Effector memory CD8-positive, alpha-beta T cell (primary cell): ENCODE results near the gene CLEC4G.

ENCODE experiments used
- ATAC-seq: fragments of 150-1000 bp; cut with Tn5 transposase; replicated peaks from 2 replicates; pipeline ENCODE4 v1.10.0; 2021; ENCODE audit warnings: mild to moderate bottlenecking, moderate library complexity
- DNase-seq, 3 experiments: peaks; one replicate each; pipeline ENCODE4 v3.0.0; 2021
- H3K27ac Mint-ChIP-seq, 2 donors: one replicate each; pipeline ENCODE4 v1.8.0; 2022; ENCODE audit warnings: mild to moderate bottlenecking in 2 of 2, mixed read lengths in 2 of 2, moderate library complexity in 2 of 2
- H3K27me3 Mint-ChIP-seq, 2 donors: one replicate each; pipeline ENCODE4 v1.8.0; 2022; ENCODE audit warnings: mixed read lengths in 2 of 2
- H3K36me3 Mint-ChIP-seq: one replicate; pipeline ENCODE4 v1.8.0; 2022; ENCODE audit warnings: mild to moderate bottlenecking, moderate library complexity, mixed read lengths; ENCODE audit not compliant: insufficient read depth
- H3K4me1 Mint-ChIP-seq, 2 donors: one replicate each; pipeline ENCODE4 v1.8.0; 2022; ENCODE audit warnings: low read depth in 2 of 2, mixed read lengths in 2 of 2
- H3K4me3 Mint-ChIP-seq, 2 donors: one replicate each; pipeline ENCODE4 v1.8.0; 2022; ENCODE audit warnings: mild to moderate bottlenecking in 2 of 2, mixed read lengths in 2 of 2, moderate library complexity in 2 of 2
- H3K9me3 Mint-ChIP-seq, 2 donors: one replicate each; pipeline ENCODE4 v1.8.0; 2022; ENCODE audit warnings: mixed read lengths in 2 of 2

The CLEC4G gene

DNA sequence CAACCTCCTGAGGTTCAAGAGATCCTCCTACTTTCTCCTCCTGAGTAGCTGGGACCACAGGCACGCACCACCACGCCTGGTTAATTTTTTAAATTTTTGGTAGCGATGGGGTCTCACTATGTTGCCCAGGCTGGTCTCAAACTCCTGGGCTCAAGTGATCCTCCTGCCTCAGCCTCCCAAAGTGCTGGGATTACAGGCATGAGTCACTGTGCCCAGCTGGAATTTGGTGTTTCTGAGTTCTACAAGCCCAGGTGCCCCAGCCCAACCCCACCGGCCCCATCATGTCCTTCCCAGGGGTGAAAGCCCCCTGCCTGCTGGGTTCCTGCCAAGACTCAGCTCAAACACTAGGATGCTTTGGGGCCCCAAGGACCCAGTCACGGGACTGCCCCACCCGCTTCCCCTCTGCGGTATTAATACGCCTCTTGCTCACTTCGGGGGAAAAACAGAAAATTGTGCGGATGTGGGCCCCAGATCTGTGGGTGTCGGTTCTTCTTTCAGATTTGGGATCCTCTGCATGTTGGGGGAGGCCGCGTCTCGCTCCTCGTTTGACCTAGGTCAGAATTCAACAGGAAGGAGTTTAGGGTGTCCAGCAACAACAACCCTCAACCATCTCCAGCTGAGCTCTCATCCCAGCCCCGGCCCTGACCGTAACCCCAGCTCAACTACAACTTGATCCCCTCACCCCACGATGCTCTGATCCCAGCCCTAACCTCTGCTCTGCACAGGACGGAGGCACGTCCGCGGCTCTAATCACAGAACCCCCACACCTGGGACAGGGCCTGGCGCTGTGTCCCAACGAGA is 26.3 kb downstream of the CLEC4G start:
- H3K27me3 Mint-ChIP-seq = peaks cover 0 to 11% of the 10 kb centered on the region in 2 donors
- ATAC-seq (peak; percentile 96), DNase-seq (peak; percentile 61 to 65 (median 62))
- H3K4me3 Mint-ChIP-seq = peak overlapping the region; percentile 69
- H3K9me3 Mint-ChIP-seq = no peaks in the 10 kb centered on the region
- peaks cover 16% of the 10 kb centered on the region for H3K36me3 Mint-ChIP-seq
- H3K4me1 Mint-ChIP-seq = peaks cover 21 to 22% of the 10 kb centered on the region in 2 donors
- peak overlapping the region; percentile 41 to 82 for H3K27ac Mint-ChIP-seq

DNA sequence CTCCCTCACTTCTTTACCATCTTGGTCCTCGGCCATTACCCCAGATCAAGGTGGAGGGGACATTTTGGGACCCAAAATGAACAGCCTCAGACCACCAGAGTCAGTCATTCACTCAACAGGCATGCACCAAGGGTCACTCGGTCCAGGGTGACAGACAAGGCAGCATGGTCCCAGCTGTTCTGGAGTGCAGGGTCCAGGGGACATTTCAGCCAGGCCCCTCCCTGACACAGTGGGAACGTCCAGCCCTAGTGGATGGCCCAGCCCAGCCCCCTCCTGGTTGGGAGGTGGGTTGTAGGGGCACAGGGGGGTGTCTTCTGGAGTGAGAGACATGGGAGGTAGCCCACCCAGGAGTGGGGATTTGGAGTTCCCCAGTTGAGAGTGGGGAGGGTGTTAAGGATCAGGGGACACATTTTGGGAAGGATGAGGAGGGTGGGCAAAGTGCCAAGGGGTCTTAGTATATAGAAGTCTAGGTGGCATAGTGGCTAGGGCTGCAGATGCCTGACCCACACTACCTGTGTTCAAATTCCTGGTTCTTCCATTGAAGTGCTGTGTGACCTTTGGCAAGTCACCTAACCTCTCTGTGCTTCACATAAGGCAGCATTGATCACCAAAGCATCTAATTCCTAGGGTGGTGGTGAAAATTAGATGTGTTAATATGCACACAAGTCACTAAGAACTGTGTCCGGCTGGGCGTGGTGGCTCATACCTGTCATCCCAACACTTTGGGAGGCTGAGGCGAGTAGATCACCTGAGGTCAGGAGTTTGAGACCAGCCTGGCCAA is 27.4 kb downstream of the CLEC4G start:
- Mint-ChIP-seq H3K9me3 (no peaks in the 10 kb centered on the region), H3K27ac (peak overlapping the region in 1 of 2 donors; percentile 17), H3K4me3 (no peak overlapping the region), H3K4me1 (peaks cover 22 to 23% of the 10 kb centered on the region in 2 donors), H3K36me3 (peaks cover 16% of the 10 kb centered on the region), H3K27me3 (peaks cover 10 to 22% of the 10 kb centered on the region in 2 donors)
- no peak for DNase-seq
- no peak for ATAC-seq

DNA sequence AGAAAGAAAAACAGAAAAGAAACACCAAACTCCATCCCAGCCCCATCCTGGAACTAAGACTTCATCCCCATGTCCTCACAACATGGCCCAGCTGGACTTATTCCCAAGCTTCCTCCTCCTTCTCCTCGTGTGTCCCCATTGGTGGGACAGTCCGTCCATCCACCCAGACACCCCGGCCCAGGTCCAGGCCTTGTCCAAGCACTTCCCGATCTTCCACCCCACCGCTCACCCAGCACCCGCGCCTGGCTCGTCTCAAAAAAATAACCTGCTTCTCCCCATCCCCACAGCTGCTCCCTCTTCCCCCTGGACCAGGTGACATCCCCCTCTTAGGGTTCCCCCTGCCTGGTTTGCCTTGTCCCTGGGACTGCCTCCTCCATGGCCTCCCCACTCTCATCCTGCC is 28.6 kb downstream of the CLEC4G start:
- Mint-ChIP-seq H3K27me3 (peaks cover 21 to 34% of the 10 kb centered on the region in 2 donors), H3K27ac (no peak overlapping the region), H3K36me3 (peaks cover 15% of the 10 kb centered on the region), H3K4me1 (peaks cover 22 to 26% of the 10 kb centered on the region in 2 donors), H3K4me3 (no peak overlapping the region), H3K9me3 (no peaks in the 10 kb centered on the region)
- ATAC-seq = no peak
- no peak for DNase-seq

DNA sequence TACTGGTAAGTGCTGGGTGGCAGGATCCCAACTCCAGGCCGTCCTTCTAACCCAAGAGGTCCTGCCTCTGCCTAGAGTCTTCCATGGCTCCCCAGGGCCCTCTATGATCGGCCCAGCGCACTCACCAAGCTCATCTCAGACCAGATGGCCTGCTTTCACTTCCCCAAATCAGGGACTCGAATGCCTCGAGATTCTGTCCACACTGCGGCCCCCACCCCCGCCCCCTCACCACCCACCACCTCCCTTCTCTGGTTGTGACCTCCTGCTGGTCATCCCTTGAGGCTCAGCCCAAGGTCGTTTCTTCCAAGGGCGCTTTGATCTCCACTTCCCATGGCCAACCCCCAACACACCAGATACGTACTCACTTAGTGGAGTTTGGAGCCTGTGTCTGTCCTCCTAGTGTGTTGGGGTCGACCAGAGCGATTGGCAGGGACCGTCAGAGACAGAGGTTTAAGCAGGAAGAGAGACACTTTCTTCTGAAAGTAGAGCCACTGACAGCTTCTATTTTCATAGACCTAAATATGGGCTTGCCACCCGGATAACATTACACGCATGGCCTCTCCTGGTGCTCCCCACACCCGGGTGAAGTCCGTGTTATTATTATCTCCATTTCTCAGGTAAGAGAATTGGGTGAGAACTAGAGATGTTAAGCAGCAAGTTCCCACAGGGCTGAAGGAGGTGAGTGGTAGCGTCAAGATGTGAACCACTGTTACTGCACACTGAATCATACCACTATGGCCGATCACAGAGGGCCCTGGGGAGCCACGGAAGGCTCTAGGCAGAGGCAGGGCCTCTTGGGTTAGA is 30.1 kb downstream of the CLEC4G start, which contains the start of gene FCER2:
TSS of gene FCER2 (minus strand) at position 478 of the 804 bp plus-strand sequence. CDS start 2,371 bp downstream, outside the sequence.
- no peak for ATAC-seq
- Mint-ChIP-seq H3K36me3 (peaks cover 13% of the 10 kb centered on the region), H3K27me3 (peaks cover 26 to 48% of the 10 kb centered on the region in 2 donors), H3K4me3 (no peak within 1 kb of the TSS), H3K4me1 (peaks cover 19 to 23% of the 10 kb centered on the region in 2 donors), H3K9me3 (no peaks in the 10 kb centered on the region), H3K27ac (peak within 1 kb of the TSS in 1 of 2 donors; percentile 25)
- no peak for DNase-seq

DNA sequence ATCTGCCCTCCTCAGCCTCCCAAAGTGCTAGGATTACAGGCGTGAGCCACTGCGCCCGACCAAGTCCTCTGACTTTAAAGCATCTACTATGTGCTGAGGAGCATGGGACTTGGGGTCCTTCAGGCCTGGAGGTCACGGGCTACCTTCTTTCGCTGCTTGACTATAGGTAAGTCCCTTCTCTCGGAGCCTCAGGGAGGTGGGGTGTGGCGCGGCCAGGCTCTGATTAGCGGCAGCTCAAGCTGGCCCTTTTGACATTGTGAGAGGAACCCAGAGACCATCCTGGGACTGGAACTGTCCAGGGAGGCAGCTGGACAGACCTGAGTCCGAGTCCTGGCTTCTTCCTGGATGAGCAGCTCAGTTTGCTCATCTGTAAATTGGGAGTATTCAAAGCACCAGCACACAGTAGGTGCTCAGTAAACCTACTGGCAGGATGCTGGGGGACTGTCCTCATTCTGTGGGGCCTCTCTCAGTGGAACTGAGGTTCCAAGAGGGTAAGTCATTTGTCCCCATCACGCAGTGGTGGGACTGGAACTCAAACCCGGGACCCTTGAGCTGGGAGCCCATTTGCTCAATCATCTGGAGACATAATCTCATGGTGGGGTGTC is 30.8 kb downstream of the CLEC4G start:
- H3K36me3 Mint-ChIP-seq = peaks cover 13% of the 10 kb centered on the region
- H3K9me3 Mint-ChIP-seq = no peaks in the 10 kb centered on the region
- H3K4me3 Mint-ChIP-seq = no peak overlapping the region
- DNase-seq (no peak), ATAC-seq (no peak)
- H3K27me3 Mint-ChIP-seq = peaks cover 30 to 54% of the 10 kb centered on the region in 2 donors
- no peak overlapping the region for H3K27ac Mint-ChIP-seq
- H3K4me1 Mint-ChIP-seq = peaks cover 13 to 17% of the 10 kb centered on the region in 2 donors

DNA sequence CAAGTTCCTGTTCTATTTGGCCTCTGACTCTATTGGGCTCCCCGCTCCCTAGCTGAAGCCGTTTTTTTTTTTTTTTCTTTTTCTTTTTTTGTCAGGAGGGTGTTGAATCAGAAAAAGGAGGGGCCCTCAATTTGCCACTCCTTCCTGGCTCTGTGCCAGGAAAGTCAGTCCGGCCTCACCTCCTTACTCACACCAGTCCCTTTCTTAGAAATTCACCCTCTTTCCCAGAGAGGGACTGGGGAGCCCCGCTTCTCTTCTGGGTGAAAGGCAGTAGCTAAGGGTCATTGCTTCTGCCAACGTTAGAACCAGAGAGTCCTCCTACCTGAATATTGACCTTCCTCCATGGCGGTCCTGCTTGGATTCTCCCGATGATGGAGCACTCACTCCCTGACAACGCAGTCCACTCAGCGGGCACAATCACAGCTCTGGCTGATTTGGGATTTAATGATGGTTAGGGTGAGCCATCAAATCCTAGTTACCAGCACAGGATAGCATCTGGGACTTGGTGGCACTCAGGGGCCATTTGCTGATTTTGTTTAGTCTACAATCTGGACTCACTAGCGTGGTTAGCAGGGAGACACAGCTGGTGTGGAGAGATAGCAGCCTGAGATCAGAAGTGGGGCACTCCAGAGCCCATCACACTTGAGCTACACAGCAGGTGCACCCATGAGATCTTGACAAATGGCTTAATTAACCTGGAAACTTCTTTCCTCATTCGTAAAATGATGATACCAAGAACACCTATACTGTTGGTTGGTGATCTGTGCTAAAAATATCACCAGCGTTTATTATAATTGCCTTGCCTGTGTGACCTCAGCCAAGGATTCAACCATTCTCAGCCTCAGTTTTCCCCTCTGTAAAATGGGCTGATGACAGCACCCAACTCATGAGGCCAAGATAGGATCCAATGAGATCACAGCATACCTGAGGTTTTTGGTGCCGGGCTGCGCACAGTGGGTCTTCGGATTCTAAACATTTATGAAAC is 32.2 kb downstream of the CLEC4G start:
- Mint-ChIP-seq H3K27ac (no peak overlapping the region), H3K36me3 (peaks cover 11% of the 10 kb centered on the region), H3K9me3 (no peaks in the 10 kb centered on the region), H3K4me3 (no peak overlapping the region), H3K27me3 (peaks cover 30 to 54% of the 10 kb centered on the region in 2 donors), H3K4me1 (peaks cover 0 to 7% of the 10 kb centered on the region in 2 donors)
- DNase-seq (no peak), ATAC-seq (no peak)

DNA sequence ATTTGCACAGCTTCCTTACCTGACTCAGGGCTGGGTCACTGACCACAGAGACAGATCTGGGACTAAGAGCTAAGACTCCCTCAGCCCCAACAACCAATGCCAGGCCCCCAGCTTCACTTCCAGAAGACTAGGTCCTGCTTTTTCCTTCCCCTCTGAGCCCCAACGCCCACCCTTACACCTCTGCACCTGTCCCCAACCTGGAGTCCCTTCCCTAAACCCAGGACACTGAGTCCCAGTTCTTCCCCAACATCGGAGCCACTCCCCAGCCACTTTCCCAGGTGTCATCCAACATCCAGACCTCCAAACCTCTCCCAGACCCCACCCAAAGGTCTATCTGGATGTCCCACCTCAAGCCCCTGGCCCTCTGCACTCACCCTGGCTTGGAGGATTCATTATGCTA is 32.9 kb downstream of the CLEC4G start:
- Mint-ChIP-seq H3K4me1 (peaks cover 0 to 6% of the 10 kb centered on the region in 2 donors), H3K36me3 (peaks cover 11% of the 10 kb centered on the region), H3K4me3 (no peak overlapping the region), H3K9me3 (no peaks in the 10 kb centered on the region), H3K27ac (no peak overlapping the region), H3K27me3 (peaks cover 30 to 51% of the 10 kb centered on the region in 2 donors)
- DNase-seq = no peak
- no peak for ATAC-seq

DNA sequence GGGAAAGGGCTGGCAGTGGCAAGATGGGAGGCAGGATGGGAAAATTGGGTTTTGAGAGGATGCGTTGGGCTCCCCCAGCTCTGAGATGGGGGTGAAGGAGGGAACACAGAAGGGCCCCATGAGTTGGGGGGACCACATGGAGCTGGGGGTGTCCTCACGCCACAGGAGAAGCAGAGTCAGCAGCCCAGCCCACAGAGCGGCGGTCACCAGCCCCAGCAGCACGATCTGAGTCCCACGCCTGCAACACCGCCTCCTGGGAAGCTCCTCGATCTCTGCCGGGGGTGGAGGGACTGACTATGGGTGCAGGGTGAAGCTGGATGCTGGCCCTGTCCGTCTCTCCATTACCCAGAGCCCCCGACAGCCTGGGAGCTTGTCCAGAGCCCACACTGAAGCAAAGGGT is 33.3 kb downstream of the CLEC4G start:
- Mint-ChIP-seq H3K27me3 (peaks cover 30 to 46% of the 10 kb centered on the region in 2 donors), H3K36me3 (peaks cover 11% of the 10 kb centered on the region), H3K4me1 (peaks cover 0 to 6% of the 10 kb centered on the region in 2 donors), H3K9me3 (no peaks in the 10 kb centered on the region), H3K4me3 (no peak overlapping the region), H3K27ac (no peak overlapping the region)
- DNase-seq = no peak
- no peak for ATAC-seq

DNA sequence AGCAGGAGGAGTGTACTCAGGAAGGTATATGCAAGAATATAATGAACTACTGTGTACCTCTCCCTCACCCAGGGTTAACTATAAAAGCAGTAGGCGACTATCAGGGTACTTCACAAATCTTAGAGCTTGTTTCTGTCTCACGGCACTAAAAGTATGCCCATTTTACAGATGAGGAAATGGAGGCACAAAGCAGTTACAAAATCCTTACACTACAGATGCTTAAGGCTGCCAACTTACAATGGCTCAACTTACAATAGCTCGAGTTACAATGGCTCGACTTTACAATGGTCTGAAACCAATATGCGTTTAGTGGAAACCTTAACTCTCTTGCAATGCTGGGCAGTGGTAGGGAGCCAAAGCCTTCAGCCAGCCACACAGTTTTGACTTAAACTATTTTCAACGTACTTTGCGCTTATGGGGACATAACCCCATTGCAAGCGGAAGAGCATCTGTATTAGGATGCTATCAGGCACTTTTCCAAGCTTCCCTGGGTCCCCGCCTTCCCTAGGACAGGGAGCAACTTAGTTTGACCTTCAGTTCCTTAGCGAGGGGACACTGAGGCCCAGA is 34.1 kb downstream of the CLEC4G start:
- H3K4me3 Mint-ChIP-seq = no peak overlapping the region
- H3K27me3 Mint-ChIP-seq = peaks cover 30 to 43% of the 10 kb centered on the region in 2 donors
- H3K27ac Mint-ChIP-seq = no peak overlapping the region
- H3K4me1 Mint-ChIP-seq = peaks cover 0 to 6% of the 10 kb centered on the region in 2 donors
- no peaks in the 10 kb centered on the region for H3K9me3 Mint-ChIP-seq
- no peak for DNase-seq
- peaks cover 9% of the 10 kb centered on the region for H3K36me3 Mint-ChIP-seq
- ATAC-seq = no peak

DNA sequence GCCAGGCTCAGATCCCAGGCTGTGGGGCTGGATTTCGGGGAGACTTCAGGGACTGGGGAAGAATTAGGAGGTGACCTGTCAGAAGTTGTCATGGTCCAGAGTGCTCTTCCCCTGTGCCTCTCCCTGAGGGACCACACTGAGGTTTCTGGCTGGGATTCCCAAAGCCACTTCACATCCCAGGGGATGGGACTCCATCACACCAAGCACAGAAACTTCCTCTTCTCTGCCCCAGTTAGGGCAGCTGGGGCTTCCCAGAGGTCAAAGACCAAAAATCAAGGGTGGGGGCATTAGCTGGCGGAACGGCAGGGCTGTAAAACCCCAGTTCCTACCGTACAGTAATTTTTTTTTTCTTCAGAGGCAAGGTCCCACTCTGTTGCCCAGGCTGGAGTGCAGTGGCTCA is 37.4 kb downstream of the CLEC4G start:
- Mint-ChIP-seq H3K27ac (no peak overlapping the region), H3K36me3 (peaks cover 8% of the 10 kb centered on the region), H3K9me3 (no peaks in the 10 kb centered on the region), H3K27me3 (peaks cover 21 to 32% of the 10 kb centered on the region in 2 donors), H3K4me3 (no peak overlapping the region), H3K4me1 (peaks cover 0 to 5% of the 10 kb centered on the region in 2 donors)
- DNase-seq (no peak), ATAC-seq (no peak)

DNA sequence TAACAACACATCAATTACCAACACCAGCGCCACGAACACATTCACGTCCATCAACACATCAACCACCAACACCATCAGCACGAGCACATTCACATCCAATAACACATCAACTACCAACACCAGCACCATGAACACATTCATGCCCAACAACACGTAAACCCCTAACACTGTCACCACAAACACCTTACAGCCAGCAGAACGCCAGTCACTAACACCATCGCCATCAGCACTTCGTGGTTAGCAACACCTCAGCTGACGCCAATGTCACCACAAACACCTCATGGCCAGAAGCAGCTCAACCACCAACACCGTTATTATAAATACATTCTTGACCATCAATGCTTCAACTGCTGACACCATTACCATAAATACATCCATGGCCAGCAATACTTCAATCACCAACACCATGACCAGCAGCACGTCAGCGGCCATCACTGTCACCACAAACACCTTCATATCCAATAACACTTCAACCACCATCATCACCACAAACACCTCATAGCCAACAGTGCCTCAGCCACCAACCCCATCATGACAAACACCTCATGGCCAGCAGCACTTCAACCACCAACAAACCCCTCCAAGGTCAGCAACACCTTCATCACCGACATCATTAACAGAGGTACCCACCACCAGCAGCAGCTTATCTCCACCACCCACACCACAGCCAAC is 39.4 kb downstream of the CLEC4G start:
- H3K27ac Mint-ChIP-seq = no peak overlapping the region
- no peaks in the 10 kb centered on the region for H3K4me1 Mint-ChIP-seq
- H3K36me3 Mint-ChIP-seq = peaks cover 13% of the 10 kb centered on the region
- peak; percentile 70 for ATAC-seq
- no peak overlapping the region for H3K4me3 Mint-ChIP-seq
- DNase-seq = peak; percentile 52 to 58 (median 57)
- peaks cover 4 to 12% of the 10 kb centered on the region in 2 donors for H3K27me3 Mint-ChIP-seq
- H3K9me3 Mint-ChIP-seq = no peaks in the 10 kb centered on the region
